ENCODE results near the gene IPCEF1. TPM values are rescaled to one million over a fixed set of nuclear protein-coding genes. Genes with fewer than 3 reads are reported as not detected.

IPCEF1 gene
- total and polyA plus RNA-seq, 4 donors = 0.85 to 18.1 (median 3.6) TPM

- 89 to 97% methylated on average over 1 of the region's 1 CpG for WGBS, 2 donors
- H3K27me3 ChIP-seq (ENCODE audit: control insufficient read depth in 3 of 3, insufficient read depth in 3 of 3, low read length in 2 of 3) = no peaks in the 10 kb centered on the region
- no peak overlapping the region for H3K4me3 ChIP-seq
- H3K9ac ChIP-seq (ENCODE audit: insufficient read depth in 1 of 2, low read length in 2 of 2) = no peak overlapping the region
- TF ChIP-seq, protein P1, sequence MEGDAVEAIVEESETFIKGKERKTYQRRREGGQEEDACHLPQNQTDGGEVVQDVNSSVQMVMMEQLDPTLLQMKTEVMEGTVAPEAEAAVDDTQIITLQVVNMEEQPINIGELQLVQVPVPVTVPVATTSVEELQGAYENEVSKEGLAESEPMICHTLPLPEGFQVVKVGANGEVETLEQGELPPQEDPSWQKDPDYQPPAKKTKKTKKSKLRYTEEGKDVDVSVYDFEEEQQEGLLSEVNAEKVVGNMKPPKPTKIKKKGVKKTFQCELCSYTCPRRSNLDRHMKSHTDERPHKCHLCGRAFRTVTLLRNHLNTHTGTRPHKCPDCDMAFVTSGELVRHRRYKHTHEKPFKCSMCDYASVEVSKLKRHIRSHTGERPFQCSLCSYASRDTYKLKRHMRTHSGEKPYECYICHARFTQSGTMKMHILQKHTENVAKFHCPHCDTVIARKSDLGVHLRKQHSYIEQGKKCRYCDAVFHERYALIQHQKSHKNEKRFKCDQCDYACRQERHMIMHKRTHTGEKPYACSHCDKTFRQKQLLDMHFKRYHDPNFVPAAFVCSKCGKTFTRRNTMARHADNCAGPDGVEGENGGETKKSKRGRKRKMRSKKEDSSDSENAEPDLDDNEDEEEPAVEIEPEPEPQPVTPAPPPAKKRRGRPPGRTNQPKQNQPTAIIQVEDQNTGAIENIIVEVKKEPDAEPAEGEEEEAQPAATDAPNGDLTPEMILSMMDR (IDR thresholded peaks at IDR 0.05; ENCODE audit: control extremely low read depth, extremely low read depth) = no peak
- no peak overlapping the region for H3K27ac ChIP-seq (ENCODE audit: low read depth in 1 of 2, low read length in 1 of 2)
- DNase-seq (no peak), ATAC-seq (ENCODE audit: insufficient read depth, low FRiP score) (no peak)
- H3K9me3 ChIP-seq (ENCODE audit: control insufficient read depth in 4 of 4, insufficient read depth in 3 of 4, low read length in 3 of 4) = peaks cover 0 to 2% (median 0%) of the 10 kb centered on the region in 4 donors
- H3K36me3 ChIP-seq (ENCODE audit: control insufficient read depth in 4 of 4, insufficient read depth in 4 of 4, low read length in 4 of 4) = no peaks in the 10 kb centered on the region
- peaks cover 0 to 2% (median 0%) of the 10 kb centered on the region in 5 donors for H3K4me1 ChIP-seq (ENCODE audit: control insufficient read depth in 5 of 5, insufficient read depth in 5 of 5, low read length in 5 of 5)
Measured at GRCh38 chr6:154390034-154390433, 33.4 kb upstream of the IPCEF1 start.

- ATAC-seq (ENCODE audit: insufficient read depth, low FRiP score) (no peak), DNase-seq (no peak)
- peaks cover 0 to 2% (median 0%) of the 10 kb centered on the region in 4 donors for H3K9me3 ChIP-seq (ENCODE audit: control insufficient read depth in 4 of 4, insufficient read depth in 3 of 4, low read length in 3 of 4)
- H3K27ac ChIP-seq (ENCODE audit: low read depth in 1 of 2, low read length in 1 of 2) = no peak overlapping the region
- H3K4me1 ChIP-seq (ENCODE audit: control insufficient read depth in 5 of 5, insufficient read depth in 5 of 5, low read length in 5 of 5) = peaks cover 0 to 2% (median 0%) of the 10 kb centered on the region in 5 donors
- no peaks in the 10 kb centered on the region for H3K36me3 ChIP-seq (ENCODE audit: control insufficient read depth in 4 of 4, insufficient read depth in 4 of 4, low read length in 4 of 4)
- H3K4me3 ChIP-seq = no peak overlapping the region
- 88 to 97% methylated on average over 3 of the region's 3 CpGs for WGBS, 2 donors
- H3K9ac ChIP-seq (ENCODE audit: insufficient read depth in 1 of 2, low read length in 2 of 2) = no peak overlapping the region
- TF ChIP-seq, protein P1 (IDR thresholded peaks at IDR 0.05; ENCODE audit: control extremely low read depth, extremely low read depth) = no peak
- H3K27me3 ChIP-seq (ENCODE audit: control insufficient read depth in 3 of 3, insufficient read depth in 3 of 3, low read length in 2 of 3) = no peaks in the 10 kb centered on the region
Measured at GRCh38 chr6:154388803-154389202, 32.2 kb upstream of the IPCEF1 start.

GRCh38 chr6:154386848-154387717 is 30.5 kb upstream of the IPCEF1 start:
- no peaks in the 10 kb centered on the region for H3K4me1 ChIP-seq (ENCODE audit: control insufficient read depth in 5 of 5, insufficient read depth in 5 of 5, low read length in 5 of 5)
- H3K36me3 ChIP-seq (ENCODE audit: control insufficient read depth in 4 of 4, insufficient read depth in 4 of 4, low read length in 4 of 4) = no peaks in the 10 kb centered on the region
- H3K4me3 ChIP-seq = no peak overlapping the region
- TF ChIP-seq, protein P1 (IDR thresholded peaks at IDR 0.05; ENCODE audit: control extremely low read depth, extremely low read depth) = no peak
- H3K27ac ChIP-seq (ENCODE audit: low read depth in 1 of 2, low read length in 1 of 2) = no peak overlapping the region
- whole genome bisulfite sequencing, 2 donors = 89 to 96% methylated on average over 5 of the region's 5 CpGs
- no peak overlapping the region for H3K9ac ChIP-seq (ENCODE audit: insufficient read depth in 1 of 2, low read length in 2 of 2)
- no peaks in the 10 kb centered on the region for H3K27me3 ChIP-seq (ENCODE audit: control insufficient read depth in 3 of 3, insufficient read depth in 3 of 3, low read length in 2 of 3)
- DNase-seq (no peak), ATAC-seq (ENCODE audit: insufficient read depth, low FRiP score) (no peak)
- H3K9me3 ChIP-seq (ENCODE audit: control insufficient read depth in 4 of 4, insufficient read depth in 3 of 4, low read length in 3 of 4) = peaks cover 0 to 4% (median 2%) of the 10 kb centered on the region in 4 donors
